ENCODE data around the gene CTNNA1.

The CTNNA1 gene

DNA sequence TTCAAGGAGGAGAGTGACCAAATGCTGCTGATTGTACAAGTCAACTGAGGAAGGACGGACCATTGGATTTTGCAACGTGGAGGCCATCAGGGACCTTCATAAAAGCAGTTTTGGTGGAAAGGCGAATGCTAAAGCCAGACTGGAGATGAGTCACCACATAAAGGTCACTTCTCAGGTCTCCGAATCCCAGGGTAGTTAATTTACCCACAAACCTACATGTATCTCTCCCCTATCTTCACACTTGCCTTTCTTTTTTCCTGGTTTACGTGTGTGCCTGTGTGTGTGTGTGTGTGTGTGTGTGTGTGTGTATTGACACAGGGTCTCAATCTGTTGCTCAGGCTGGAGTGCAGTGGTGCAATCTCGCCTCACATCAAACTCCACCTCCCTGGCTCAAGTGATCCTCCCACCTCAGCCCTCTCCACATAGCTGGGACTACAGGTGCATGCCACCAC is 4.6 kb upstream of the CTNNA1 start (continued):
- TF ChIP-seq, protein P1, sequence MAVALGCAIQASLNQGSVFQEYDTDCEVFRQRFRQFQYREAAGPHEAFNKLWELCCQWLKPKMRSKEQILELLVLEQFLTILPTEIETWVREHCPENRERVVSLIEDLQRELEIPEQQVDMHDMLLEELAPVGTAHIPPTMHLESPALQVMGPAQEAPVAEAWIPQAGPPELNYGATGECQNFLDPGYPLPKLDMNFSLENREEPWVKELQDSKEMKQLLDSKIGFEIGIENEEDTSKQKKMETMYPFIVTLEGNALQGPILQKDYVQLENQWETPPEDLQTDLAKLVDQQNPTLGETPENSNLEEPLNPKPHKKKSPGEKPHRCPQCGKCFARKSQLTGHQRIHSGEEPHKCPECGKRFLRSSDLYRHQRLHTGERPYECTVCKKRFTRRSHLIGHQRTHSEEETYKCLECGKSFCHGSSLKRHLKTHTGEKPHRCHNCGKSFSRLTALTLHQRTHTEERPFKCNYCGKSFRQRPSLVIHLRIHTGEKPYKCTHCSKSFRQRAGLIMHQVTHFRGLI (tag by site-specific recombination; IDR thresholded peaks at IDR 0.05) = no peak
- TF ChIP-seq YY2 (tag by site-specific recombination; IDR thresholded peaks at IDR 0.05) (no peak), ZNF426 (tag by site-specific recombination; IDR thresholded peaks at IDR 0.05) (no peak), ZNF670 (tag by site-specific recombination; IDR thresholded peaks at IDR 0.05; ENCODE audit: low read depth) (no peak), ZNF626 (tag by site-specific recombination; IDR thresholded peaks at IDR 0.05) (no peak), ZNF292 (tag by site-specific recombination; IDR thresholded peaks at IDR 0.05; ENCODE audit: borderline replicate concordance, low read depth) (no peak), ZBTB17 (tag by site-specific recombination; IDR thresholded peaks at IDR 0.05) (peak; percentile 58; the same call in 1 of the 2 replicates), PRDM1 (tag by site-specific recombination; IDR thresholded peaks at IDR 0.05) (no peak), ZNF600 (tag by site-specific recombination; IDR thresholded peaks at IDR 0.05) (peak; percentile 29; the same call in 1 of the 2 replicates), ZNF184 (tag by site-specific recombination; IDR thresholded peaks at IDR 0.05) (0 out of 2 replicates have a peak, but pooled peaks have one; percentile 27), ZNF24 (tag by site-specific recombination; IDR thresholded peaks at IDR 0.05) (no peak), ZNF416 (tag by site-specific recombination; IDR thresholded peaks at IDR 0.05) (no peak)
- TF ChIP-seq, protein P2, sequence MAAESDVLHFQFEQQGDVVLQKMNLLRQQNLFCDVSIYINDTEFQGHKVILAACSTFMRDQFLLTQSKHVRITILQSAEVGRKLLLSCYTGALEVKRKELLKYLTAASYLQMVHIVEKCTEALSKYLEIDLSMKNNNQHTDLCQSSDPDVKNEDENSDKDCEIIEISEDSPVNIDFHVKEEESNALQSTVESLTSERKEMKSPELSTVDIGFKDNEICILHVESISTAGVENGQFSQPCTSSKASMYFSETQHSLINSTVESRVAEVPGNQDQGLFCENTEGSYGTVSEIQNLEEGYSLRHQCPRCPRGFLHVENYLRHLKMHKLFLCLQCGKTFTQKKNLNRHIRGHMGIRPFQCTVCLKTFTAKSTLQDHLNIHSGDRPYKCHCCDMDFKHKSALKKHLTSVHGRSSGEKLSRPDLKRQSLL (tag by site-specific recombination; IDR thresholded peaks at IDR 0.05) = no peak
- TF ChIP-seq, protein P3, sequence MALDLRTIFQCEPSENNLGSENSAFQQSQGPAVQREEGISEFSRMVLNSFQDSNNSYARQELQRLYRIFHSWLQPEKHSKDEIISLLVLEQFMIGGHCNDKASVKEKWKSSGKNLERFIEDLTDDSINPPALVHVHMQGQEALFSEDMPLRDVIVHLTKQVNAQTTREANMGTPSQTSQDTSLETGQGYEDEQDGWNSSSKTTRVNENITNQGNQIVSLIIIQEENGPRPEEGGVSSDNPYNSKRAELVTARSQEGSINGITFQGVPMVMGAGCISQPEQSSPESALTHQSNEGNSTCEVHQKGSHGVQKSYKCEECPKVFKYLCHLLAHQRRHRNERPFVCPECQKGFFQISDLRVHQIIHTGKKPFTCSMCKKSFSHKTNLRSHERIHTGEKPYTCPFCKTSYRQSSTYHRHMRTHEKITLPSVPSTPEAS (tag by site-specific recombination; IDR thresholded peaks at IDR 0.05) = peak; percentile 74; the same call in 1 of the 2 replicates
- TF ChIP-seq, protein P4, sequence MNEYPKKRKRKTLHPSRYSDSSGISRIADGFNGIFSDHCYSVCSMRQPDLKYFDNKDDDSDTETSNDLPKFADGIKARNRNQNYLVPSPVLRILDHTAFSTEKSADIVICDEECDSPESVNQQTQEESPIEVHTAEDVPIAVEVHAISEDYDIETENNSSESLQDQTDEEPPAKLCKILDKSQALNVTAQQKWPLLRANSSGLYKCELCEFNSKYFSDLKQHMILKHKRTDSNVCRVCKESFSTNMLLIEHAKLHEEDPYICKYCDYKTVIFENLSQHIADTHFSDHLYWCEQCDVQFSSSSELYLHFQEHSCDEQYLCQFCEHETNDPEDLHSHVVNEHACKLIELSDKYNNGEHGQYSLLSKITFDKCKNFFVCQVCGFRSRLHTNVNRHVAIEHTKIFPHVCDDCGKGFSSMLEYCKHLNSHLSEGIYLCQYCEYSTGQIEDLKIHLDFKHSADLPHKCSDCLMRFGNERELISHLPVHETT (tag by site-specific recombination; IDR thresholded peaks at IDR 0.05) = no peak
- TF ChIP-seq, protein P5, sequence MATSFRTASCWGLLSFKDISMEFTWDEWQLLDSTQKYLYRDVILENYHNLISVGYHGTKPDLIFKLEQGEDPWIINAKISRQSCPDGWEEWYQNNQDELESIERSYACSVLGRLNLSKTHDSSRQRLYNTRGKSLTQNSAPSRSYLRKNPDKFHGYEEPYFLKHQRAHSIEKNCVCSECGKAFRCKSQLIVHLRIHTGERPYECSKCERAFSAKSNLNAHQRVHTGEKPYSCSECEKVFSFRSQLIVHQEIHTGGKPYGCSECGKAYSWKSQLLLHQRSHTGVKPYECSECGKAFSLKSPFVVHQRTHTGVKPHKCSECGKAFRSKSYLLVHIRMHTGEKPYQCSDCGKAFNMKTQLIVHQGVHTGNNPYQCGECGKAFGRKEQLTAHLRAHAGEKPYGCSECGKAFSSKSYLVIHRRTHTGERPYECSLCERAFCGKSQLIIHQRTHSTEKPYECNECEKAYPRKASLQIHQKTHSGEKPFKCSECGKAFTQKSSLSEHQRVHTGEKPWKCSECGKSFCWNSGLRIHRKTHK (tag by site-specific recombination; IDR thresholded peaks at IDR 0.05) = no peak
- TF ChIP-seq, protein P6, sequence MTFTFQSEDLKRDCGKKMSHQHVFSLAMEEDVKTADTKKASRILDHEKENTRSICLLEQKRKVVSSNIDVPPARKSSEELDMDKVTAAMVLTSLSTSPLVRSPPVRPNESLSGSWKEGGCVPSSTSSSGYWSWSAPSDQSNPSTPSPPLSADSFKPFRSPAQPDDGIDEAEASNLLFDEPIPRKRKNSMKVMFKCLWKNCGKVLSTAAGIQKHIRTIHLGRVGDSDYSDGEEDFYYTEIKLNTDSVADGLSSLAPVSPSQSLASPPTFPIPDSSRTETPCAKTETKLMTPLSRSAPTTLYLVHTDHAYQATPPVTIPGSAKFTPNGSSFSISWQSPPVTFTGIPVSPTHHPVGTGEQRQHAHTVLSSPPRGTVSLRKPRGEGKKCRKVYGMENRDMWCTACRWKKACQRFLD (tag by site-specific recombination; IDR thresholded peaks at IDR 0.05) = no peak
- TF ChIP-seq, protein P7, sequence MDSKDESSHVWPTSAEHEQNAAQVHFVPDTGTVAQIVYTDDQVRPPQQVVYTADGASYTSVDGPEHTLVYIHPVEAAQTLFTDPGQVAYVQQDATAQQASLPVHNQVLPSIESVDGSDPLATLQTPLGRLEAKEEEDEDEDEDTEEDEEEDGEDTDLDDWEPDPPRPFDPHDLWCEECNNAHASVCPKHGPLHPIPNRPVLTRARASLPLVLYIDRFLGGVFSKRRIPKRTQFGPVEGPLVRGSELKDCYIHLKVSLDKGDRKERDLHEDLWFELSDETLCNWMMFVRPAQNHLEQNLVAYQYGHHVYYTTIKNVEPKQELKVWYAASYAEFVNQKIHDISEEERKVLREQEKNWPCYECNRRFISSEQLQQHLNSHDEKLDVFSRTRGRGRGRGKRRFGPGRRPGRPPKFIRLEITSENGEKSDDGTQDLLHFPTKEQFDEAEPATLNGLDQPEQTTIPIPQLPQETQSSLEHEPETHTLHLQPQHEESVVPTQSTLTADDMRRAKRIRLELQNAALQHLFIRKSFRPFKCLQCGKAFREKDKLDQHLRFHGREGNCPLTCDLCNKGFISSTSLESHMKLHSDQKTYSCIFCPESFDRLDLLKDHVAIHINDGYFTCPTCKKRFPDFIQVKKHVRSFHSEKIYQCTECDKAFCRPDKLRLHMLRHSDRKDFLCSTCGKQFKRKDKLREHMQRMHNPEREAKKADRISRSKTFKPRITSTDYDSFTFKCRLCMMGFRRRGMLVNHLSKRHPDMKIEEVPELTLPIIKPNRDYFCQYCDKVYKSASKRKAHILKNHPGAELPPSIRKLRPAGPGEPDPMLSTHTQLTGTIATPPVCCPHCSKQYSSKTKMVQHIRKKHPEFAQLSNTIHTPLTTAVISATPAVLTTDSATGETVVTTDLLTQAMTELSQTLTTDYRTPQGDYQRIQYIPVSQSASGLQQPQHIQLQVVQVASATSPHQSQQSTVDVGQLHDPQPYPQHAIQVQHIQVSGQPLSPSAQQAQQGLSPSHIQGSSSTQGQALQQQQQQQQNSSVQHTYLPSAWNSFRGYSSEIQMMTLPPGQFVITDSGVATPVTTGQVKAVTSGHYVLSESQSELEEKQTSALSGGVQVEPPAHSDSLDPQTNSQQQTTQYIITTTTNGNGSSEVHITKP (tag by site-specific recombination; IDR thresholded peaks at IDR 0.05) = peak; percentile 75
- TF ChIP-seq, protein P8, sequence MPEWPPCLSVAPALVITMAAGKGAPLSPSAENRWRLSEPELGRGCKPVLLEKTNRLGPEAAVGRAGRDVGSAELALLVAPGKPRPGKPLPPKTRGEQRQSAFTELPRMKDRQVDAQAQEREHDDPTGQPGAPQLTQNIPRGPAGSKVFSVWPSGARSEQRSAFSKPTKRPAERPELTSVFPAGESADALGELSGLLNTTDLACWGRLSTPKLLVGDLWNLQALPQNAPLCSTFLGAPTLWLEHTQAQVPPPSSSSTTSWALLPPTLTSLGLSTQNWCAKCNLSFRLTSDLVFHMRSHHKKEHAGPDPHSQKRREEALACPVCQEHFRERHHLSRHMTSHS (tag by site-specific recombination; IDR thresholded peaks at IDR 0.05) = no peak
- TF ChIP-seq, protein P9, sequence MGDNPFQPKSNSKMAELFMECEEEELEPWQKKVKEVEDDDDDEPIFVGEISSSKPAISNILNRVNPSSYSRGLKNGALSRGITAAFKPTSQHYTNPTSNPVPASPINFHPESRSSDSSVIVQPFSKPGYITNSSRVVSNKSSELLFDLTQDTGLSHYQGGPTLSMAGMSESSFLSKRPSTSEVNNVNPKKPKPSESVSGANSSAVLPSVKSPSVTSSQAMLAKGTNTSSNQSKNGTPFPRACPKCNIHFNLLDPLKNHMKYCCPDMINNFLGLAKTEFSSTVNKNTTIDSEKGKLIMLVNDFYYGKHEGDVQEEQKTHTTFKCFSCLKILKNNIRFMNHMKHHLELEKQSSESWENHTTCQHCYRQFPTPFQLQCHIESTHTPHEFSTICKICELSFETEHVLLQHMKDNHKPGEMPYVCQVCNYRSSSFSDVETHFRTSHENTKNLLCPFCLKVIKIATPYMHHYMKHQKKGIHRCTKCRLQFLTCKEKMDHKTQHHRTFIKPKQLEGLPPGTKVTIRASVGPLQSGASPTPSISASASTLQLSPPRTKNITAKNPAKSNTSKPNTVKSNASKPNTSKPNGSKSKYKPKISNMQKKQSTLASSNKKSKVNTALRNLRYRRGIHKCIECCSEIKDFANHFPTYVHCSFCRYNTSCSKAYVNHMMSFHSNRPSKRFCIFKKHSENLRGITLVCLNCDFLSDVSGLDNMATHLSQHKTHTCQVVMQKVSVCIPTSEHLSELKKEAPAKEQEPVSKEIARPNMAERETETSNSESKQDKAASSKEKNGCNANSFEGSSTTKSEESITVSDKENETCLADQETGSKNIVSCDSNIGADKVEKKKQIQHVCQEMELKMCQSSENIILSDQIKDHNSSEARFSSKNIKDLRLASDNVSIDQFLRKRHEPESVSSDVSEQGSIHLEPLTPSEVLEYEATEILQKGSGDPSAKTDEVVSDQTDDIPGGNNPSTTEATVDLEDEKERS (tag by site-specific recombination; IDR thresholded peaks at IDR 0.05) = no peak
- TF ChIP-seq, protein P10, sequence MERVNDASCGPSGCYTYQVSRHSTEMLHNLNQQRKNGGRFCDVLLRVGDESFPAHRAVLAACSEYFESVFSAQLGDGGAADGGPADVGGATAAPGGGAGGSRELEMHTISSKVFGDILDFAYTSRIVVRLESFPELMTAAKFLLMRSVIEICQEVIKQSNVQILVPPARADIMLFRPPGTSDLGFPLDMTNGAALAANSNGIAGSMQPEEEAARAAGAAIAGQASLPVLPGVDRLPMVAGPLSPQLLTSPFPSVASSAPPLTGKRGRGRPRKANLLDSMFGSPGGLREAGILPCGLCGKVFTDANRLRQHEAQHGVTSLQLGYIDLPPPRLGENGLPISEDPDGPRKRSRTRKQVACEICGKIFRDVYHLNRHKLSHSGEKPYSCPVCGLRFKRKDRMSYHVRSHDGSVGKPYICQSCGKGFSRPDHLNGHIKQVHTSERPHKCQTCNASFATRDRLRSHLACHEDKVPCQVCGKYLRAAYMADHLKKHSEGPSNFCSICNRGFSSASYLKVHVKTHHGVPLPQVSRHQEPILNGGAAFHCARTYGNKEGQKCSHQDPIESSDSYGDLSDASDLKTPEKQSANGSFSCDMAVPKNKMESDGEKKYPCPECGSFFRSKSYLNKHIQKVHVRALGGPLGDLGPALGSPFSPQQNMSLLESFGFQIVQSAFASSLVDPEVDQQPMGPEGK (tag by site-specific recombination; IDR thresholded peaks at IDR 0.05) = peak; percentile 28; the same call in 1 of the 2 replicates

Data from HEK293 (cell line).